NCI-H226 (cell line): ENCODE data around the gene NOTCH1.

Experiments
- DNase-seq: peaks from one replicate; pipeline ENCODE4 v3.0.0-alpha.2; 2015

NOTCH1 gene

DNA sequence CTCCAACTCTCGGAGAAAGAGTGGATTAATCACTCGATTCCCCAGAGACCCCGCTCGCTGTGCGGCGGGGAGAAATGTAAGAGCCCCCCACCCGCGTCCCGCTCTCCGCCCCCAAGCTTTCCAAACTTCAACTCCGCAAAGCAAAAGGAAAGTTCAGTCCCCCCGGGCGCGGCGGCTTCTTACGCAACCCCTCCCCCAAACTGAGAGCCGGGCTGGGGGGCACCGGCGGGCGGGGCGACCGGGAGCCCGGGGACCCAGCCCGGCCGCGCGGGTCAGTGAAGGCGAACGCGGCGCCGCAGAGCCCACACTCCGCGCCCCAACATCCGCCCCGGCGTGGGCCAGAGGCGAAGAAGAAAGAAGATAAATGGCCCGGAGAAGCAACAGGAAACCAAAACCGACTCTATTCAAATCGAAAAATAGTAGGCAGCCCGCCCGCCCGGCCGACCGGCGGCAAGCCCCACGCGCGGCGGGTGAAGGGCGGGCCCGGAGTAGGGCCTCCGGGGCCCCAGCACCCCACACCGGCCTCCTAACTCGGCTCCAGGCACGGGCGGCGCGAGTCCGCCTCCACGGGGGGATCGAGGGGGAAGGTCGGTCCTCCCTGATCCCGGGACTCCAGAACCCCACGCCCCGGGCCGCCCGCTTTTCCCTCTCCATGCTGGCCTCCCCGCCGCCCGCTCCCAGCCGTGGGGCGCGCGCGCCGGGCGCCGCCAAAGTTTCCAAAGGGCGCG lies 720 bp downstream of the NOTCH1 start:
- DNase-seq: no peak

DNA sequence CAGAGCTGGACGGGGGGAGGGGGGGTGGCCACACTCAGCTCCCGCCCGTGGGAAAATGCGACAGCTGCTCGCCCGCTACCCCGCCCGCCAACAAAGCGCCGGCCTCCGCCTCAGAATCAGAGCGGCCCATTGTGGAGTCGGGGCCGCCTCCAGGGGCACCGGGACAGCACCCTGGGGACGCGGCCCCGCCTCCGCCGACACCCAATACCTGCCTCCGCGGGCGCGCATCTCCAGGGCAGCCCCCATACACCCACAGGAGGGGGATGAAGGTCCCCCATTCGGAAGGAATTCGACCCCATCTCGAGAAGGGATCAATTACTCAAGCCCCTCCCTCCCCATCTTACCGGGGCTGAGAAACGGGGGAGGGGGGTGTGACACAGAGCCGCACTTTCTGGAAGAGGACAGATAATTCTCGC lies 1.3 kb downstream of the NOTCH1 start:
- no peak for DNase-seq

DNA sequence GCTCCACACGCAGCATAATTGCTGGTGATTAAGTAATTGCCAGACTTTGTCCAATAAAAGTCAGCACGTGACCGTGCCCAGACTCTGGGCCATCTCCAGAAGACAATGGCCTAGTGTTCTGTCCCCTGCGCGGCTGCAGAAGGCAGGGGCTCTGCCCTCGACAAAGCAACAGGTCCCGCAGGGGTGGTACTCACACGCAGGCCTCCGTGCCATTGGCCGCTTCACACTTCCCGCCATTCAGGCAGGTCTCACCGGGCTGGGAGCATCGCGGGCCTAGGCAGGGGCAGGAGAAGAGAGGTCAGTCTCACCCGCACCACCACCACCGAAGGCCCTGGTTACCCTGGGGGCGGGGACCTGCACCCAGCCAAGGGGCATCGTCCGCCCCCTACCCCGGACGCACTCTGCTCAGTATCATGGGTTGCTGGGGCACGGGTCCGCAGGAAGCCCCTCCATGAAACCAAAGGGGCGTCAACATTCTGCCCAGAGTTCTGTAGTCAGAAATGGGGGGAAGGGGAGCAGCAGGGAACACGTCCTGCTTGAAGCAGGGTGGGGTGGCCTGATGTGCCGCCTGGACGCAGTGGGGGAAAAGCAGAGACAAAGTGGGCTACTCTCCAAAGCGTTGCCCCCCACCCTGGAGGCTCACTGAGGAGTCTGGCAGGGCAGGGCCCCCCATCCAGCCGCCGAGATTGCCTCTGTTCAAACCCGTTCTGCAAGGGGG lies 1.9 kb downstream of the NOTCH1 start:
- no peak for DNase-seq

DNA sequence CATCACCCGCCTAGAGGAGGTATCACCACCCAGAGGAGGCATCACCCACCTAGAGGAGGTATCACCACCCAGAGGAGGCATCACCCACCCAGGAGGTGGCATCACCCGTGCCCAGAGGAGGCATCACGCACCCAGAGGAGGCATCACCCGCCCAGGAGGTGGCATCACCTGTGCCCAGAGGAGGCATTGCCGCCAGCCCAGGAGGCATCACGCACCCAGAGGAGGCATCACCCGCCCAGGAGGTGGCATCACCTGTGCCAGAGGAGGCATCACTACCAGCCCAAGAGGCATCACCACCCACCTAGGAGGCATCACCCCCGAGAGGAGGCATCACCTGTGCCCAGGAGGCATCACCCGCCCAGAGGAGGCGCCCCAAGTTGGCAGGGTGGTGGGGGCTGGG lies 2.6 kb downstream of the NOTCH1 start:
- no peak for DNase-seq

DNA sequence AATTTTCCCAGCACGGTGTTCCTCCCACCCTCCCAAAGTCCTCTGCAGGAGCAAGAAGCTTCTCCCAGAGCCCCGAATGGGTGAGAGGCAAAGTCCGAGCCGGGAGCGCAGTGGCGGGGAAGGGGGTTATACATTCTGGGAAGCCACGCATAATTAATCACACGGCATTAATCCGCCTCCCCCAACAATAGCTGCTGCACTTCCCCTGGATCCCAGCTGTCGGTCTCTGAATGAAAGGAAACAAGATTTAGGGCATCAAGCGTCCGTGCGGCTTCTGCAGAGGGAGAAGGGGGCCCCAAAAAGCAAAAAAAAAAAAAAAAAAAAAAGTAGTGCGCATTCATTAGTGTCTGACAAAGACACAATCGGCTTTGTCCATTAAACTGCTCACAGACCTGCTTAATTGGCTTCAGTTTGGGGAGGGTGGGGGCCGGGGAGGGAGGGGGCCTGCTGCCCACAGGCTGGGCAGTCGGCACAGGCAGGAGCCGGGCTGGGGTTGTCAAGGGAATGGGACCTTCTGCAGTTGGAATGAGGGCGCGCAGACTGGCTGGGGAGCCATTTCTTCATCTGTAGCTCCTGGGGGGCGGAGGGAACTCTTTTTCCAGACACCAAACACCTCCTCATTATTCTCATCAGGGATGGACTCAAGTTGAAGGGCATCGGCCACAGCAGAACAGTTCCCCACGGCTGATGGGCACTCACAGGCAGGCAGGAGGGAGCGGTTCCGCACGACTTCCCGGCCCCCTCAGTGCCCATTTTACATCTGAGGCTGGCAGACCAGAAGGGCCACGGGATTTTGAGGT lies 3.4 kb downstream of the NOTCH1 start:
- no peak for DNase-seq

DNA sequence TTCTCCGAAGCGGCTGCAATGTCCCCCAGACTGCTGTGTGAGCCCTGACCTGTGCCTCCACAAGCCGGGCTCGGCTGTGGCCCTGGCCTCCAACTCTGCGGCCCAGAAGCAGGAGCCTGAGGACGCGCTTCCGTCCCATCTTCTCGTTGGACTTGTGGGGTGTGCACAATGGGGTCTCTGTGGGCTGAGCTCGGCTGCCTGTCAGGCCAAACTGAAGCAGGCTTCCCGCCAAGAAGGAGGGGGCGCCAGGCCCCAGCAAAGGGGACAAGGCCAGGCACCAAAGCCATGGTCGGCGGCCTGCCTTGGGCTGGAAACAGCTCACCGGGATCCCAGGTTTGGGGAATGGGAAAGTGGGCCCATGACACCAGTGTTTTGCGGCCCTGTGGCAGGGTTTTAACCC lies 4.1 kb downstream of the NOTCH1 start:
- DNase-seq: no peak

DNA sequence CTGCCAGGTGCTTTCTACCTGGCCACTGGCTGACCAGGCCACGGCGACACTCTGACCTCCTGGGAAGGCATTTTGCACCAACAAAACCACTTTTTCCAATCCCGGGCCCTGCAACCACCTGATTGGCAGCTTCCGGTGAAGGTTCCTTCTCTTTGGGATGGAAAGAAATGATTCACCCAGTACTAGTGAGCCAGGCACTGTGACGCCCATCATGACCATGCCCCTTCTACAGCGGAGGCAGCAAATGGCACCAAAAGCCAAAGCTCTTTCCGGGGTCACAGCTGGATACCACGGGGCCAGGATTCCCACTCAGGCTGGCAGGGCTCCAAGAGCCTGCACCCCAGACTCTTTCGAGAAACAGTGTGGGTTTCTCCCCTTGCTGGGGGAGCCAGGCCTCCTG lies 4.7 kb downstream of the NOTCH1 start:
- no peak for DNase-seq

DNA sequence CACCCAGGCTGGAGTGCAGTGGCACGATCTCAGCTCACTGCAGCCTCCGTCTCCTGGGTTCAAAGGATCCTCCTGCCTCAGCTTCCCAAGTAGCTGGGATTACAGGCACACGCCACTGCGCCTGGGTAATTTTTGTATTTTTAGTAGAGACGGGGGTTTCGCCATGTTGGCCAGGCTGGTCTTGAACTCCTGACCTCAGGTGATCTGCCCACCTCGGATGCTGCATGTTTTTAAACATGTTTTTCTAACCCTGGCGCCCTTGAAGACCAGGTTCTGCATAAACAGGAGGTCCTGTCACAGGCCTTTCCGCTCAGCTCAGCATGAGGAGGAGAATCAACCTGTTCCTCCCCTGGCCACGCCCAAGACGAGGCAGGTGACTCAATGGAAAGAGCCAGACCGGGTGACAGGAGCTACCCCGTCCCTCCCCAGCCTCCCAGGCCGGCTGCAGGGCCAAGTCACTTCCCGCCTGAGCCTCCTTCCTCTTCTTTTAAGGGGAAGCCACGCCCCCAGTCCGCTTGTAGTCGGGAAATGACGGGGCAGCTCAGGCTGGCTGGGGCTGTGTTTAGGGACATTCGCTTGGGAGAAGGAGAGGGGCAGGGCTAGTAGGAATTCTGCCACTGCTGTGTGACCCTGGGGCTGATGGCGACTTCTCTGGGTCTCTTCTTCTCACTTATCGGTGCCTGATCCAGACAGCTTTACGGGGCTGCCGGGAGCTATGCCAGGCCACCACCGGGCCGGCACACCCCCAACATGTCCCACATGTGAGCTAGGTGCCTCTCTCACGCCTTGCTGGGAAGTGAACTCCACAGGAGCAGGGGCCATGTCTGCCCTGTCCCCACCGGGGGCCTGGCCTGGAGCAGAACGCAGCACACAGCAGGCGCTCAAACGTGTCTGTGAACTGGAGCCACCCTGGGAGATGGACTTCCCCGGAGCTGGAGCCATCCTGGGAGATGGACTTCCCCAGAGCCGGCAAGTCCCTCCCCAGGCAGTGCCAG lies 6.1 kb downstream of the NOTCH1 start:
- DNase-seq: no peak

DNA sequence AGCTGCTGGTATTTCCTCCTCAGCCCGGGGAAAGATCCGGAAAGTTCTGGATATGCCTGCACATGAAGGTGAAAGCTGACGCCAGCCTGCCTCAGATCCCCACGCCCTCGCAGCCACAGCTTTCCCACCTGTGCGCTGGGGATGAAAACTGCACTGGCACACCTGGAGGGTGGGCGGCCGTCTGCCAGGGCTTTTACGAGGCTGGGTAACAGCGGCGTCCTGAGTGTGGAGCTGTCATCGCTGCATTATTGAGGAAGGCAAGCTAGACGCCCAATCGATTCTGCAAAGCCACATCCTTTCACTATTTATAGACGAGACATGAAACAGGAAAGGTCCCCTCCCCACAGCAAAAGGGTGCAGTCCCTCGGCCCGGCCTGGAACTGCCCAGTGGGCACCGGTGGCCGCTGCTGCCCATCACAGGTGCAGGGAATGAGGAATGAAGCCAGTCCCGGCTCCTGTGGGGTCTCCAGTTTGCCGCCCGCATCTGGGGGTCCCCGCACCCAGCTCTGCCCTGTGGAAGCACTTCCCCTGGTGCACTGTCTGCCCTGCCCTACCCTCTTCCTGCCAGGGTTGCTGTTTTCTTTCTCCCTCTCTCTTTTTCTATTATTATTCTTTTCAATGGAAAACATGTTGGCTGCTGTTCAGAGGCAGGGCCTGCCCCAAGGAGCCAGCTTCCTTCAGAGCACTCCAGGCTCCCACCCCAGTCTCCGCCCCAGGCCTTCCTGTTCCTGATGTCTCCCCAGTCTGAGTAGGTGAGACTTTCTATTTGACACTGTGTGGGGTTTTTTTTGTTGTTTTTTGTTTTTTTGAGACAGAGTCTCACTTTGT lies 7.0 kb downstream of the NOTCH1 start:
- DNase-seq: no peak

DNA sequence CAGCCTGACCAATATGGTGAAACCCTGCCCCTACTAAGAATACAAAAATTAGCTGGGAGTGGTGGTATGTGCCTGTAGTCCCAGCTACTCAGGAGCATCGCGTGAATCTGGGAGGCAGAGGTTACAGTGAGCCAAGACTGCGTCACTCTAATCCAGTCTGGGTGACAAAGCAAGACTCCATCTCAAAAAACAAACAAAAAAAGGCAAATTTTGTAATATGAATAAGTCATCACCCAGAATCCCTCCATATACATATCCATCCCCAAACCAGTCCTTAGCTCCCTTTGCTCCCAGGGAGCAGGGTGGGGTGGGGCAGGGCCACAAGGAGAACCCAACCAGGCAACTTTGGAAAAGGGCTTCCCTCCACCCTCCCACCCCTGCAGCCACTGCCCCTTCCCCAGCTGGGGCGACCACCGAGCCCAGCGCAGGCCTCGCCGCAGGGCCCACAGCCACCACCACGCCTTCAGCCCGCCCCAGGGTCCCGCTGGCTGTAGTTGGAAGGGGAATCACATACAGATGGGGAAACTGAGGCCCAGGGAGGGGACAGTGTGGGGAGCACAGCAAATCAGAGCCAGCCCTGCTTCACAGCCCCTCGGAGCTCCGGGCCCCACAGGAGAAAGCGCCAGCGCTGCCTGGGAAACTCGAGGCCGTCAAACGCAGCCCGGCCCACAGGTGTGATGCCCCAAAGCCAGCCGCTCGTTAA lies 7.8 kb downstream of the NOTCH1 start:
- no peak for DNase-seq

DNA sequence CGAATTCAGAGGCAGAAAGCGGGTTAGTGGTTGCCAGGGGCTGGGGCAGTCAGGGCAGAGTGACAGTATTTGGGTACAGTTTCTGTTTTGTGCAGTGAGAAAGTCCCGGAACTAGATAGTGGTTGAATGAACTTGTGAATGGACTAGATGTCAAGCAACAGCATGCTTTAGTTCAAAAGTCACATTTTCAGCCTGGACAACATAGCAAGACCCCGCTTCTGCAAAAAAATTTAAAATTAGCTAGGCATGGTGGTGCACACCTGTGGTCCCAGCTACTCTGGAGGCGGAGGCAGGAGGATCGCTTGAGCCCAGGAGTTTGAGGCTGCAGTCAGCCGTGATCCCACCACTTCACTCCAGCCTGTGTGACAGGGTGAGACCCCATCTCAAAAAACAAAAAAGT lies 8.4 kb downstream of the NOTCH1 start:
- no peak for DNase-seq

DNA sequence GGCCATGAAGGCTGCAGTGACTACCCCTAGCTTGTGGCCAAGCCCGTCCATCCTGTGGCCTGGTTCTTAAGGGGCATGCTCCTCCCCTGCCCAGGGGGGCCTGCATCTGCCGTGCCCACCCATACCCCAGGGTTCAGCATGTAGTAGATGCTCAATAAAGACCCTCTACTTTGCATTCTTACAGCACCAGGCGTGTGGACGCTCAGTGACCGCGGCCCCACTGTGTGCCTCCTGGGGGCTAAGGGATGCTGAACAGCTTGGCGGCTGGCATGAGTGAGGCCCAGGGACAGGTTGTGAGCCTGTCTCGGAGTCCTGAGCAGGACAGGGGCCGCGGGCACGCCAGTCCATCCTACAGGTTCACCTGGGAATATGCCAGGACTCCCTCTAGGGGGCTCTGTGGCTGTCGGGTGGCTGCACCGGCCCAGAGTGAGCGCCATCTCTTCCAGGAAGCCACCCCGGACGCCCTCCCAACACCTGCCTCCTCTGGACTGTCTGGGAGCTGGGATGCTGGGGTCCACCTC lies 9.1 kb downstream of the NOTCH1 start:
- DNase-seq: no peak

DNA sequence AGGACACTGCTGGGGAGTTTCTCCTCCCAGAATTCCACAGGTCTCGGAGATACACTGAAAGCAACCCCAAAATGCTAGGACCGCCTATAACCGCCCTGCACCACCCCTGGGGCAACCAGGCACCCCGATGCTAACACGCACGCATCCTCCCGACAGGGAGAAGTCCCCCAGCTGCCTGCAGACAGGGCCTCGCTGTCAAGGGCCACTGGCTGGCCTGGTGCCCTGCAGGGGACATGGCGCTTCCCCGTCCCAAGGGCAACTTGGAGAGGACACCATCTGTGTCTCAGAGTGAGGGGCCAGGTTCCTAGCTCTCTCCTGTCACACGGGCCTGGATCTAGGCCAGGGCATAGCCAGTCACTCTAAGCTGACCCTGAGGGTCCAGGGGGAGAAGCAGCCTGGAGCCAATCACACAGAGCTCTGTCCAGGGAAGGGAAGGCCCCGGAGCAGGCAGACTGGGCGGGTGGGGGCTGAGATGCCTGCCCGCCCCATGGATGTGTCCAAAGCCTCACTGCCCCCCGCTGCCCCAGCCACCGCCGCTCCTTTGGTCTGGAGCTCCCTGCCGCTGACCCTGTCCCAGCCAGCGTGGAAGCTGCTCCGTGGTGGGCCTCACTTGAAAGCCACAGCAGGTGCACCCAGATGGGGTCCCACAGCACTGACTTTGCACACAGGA lies 9.7 kb downstream of the NOTCH1 start:
- DNase-seq: no peak

DNA sequence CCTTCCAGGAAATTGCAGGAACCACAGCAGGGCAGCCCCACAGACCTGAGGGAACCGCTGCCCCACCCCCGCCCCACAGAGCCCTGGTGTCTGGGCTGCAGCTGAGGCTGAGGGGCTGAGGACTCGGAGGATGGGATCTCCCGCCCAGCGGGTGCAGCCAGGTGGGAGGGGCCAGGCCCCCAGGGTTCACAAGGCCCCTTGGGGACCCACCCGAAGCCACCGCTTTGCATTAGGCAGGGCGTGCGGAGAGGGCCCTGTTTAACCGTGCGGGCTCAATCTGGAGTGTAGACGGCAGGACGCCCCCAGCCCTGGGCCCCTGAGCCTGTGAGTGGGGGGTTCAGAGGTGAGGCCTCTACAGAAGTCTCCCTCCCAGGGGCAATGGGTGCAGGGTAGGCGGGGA lies 10.8 kb downstream of the NOTCH1 start:
- DNase-seq: no peak

DNA sequence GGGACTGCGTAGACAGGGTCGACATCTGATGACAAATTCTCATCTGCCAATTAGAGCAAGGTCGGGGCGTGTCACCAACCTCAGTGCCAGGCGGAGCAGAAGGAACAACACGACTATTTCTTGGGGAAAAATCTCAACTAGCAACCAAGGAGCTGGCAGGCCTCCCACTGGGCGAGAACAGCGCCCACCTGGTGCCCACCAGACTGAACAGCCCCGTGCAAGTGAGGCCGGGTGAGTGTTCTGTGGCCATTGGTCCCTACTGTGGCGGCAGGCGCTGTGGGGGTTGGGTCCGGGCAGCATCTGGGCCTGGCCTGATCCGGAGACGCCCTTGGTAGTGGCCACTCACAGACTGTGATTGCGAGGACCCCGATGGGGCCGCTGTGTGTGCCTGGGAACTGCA lies 11.5 kb downstream of the NOTCH1 start:
- no peak for DNase-seq

DNA sequence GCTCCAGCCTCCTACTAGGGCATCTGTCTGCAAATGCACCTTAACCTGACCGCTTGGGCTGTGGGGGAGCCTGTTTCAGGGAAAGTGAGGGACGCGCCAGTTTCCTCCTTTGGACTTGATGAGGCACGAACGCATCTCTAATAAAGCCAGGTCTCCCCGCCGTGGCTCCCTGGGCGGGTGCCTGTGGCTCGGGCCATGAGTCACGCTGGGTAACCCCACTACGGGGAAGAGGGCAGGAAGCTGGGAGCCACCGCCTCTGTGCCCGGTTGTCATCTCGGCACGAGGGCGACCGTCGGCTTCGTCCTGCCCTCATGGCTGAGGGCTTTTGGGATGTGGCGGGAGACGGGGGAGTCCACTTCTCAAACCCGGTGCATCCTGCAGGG lies 12.1 kb downstream of the NOTCH1 start:
- no peak for DNase-seq

DNA sequence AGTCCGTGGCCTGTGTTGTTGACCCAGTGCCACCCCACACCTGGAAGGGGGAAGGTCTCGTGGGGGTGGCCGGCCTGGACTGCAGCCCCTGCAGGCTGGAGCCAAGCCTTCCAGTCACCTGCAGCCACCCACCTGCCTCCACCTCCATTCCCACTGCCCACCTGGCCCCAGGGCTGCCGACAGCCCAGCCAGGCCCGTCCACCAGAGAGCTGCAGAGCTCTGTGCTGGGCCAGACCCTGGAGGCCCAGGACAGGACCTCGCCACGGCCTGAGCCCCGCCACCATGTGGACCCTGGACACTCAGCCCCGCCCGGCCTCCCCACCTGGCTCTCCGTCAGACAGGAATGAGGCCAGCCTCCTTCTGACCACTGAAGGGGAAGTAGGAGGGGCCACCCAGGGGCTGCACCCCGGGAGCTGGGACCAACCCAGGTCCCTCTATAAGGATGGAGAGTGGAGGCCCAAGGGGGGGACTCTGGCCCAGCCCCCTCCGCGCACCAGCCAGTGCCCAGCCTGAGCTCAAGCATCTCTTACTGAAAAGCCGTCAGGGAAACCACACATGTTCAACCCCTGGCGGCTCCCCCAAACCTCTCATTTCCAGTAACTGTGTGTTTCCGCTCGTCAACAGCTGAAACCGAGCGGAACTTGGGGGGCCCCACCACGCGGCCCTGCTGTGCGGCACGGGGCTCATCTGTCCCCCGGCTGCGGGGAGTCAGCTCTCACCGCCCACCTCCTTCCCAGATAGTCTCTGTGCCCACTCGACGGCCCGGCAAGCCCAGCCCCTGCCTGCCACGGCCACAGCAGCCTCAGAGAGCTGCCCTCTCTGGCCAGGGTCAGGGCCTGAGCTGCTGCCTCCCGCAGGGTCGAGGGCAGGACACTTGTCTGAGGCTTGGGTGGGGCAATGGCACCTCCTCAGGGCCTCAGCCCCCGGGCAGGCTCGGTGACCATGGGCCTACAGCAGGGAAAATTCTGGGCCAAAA lies 12.8 kb downstream of the NOTCH1 start:
- no peak for DNase-seq

DNA sequence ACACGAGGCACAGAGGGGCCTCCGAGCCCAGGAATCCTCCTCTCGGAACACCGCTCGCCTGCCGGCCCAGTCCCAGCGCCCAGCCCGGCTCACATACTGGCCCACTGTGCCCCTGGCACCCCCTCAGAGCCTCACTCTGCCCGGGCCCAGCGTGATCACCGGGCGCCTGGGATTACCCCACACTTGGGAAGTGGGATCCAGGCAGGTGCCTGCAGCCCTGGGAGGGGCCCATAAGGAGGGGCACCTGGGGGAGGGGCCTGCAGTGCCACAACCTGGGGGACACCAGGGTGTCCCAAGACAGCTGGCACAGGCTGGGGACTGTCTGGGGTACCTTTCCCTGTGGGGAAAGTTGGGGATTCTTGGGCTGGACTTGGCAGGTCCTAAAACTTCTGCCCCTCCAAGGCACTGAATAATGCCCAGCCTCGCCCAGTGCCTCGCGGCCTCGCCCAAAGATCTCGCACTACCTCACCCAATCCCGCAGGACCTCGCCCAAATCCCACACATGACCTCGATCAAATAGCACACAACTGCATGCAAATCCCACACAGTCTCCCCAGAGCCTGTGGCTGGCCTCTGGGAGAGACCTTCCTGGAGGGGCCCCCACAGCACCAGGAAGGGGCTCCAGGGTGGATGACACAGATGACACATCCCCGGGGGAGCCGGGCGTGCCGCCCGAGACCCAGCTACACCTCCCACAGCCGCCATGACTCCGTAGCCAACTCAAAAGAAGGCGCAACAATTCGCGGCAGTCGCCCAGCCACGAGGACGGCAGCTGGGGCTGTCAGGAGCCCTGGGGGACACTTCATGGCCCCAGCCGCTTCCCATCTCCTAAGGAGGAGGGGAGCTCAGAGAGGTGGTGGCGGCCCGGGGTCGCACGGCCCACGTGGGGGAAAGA lies 13.7 kb downstream of the NOTCH1 start:
- no peak for DNase-seq
